ENCODE results near the gene EPN2. TPM values are rescaled to one million over a fixed set of nuclear protein-coding genes. Genes with fewer than 3 reads are reported as not detected.

The EPN2 gene
- total and polyA plus RNA-seq, 9 donors: 21.6 to 68.9 (median 52.7) TPM

DNA sequence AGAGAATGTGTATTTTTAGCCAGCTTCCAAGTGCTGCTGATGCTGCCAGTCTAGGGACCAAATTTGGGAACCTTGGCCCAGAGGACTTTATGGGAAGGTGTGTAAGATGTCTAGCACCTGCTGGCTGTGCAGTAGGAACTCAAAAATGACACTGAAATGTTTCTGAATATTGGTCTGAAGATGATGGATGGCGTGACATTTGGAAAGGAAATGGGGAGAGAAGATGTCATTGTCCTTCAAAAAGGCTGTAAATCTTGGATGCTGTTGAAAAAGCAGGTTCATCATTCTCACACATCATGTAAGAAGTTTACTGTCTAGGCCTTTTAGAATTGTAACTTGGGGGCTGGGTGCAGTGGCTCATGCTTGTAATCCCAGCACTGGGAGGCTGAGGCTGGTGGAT is 6.7 kb downstream of the EPN2 start:
- no peaks in the 10 kb centered on the region for H3K36me3 ChIP-seq
- peaks cover 10% of the 10 kb centered on the region for H3K4me1 ChIP-seq (ENCODE audit: insufficient read depth)
- H3K4me3 ChIP-seq: no peak overlapping the region
- intact Hi-C loops (cut with DNase I): loop anchor here in 1 of 4 donors (2.0 kb wide), 1 partner anchor 19 kb away; no protein-coding TSS in a partner anchor
- no peaks in the 10 kb centered on the region for H3K9me3 ChIP-seq
- no peak overlapping the region for H3K27ac ChIP-seq
- H3K27me3 ChIP-seq: no peaks in the 10 kb centered on the region
- DNase-seq: peak in 1 of 5 donors; percentile 5
- TF ChIP-seq POLR2A (IDR thresholded peaks at IDR 0.05): no peak
- TF ChIP-seq CTCF (IDR thresholded peaks at IDR 0.05): no peak
- TF ChIP-seq EP300 (IDR thresholded peaks at IDR 0.05): no peak
- WGBS, 3 donors: 92 to 100% (median 97%) methylated on average over 1 of the region's 1 CpG

DNA sequence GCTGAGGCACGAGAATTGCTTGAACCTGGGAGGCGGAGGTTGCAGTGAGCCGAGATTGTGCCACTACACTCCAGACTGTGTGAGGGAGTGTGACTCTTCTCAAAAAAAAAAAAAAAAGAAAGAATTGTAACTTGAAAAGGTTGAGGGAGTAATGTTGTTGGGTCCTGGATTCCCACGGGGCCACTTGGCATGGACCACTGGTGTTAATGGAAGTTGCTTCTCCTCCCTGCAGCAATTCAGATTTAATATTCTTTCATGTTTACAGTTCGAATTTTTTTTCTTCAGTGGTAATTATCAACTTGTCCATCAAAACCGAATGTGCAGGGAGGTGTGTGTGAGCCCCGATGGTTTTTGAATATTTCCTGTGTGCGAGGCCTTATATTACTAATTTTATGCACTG is 7.2 kb downstream of the EPN2 start:
- Histone ChIP-seq H3K36me3 (no peaks in the 10 kb centered on the region), H3K27ac (no peak overlapping the region), H3K4me1 (ENCODE audit: insufficient read depth) (peaks cover 15% of the 10 kb centered on the region), H3K9me3 (no peaks in the 10 kb centered on the region), H3K4me3 (no peak overlapping the region), H3K27me3 (no peaks in the 10 kb centered on the region)
- intact Hi-C loops (cut with DNase I): loop anchor here in 1 of 4 donors (2.0 kb wide), 1 partner anchor 18 kb away; no protein-coding TSS in a partner anchor
- TF ChIP-seq EP300 (IDR thresholded peaks at IDR 0.05) (no peak), CTCF (IDR thresholded peaks at IDR 0.05) (no peak), POLR2A (IDR thresholded peaks at IDR 0.05) (no peak)
- DNase-seq: peak in 1 of 5 donors; percentile 12
- 84 to 92% (median 91%) methylated on average over 8 of the region's 8 CpGs for WGBS, 3 donors

GRCh38 chr17:19244781-19245180 is 7.6 kb downstream of the EPN2 start:
- intact Hi-C loops (cut with DNase I): loop anchor here in 1 of 4 donors (2.0 kb wide), 1 partner anchor 18 kb away; no protein-coding TSS in a partner anchor
- 84 to 88% (median 85%) methylated on average over 3 of the region's 3 CpGs for WGBS, 3 donors
- no peaks in the 10 kb centered on the region for H3K36me3 ChIP-seq
- peak in 1 of 5 donors; percentile 7 for DNase-seq
- H3K4me1 ChIP-seq (ENCODE audit: insufficient read depth): peaks cover 18% of the 10 kb centered on the region
- H3K4me3 ChIP-seq: no peak overlapping the region
- TF ChIP-seq POLR2A (IDR thresholded peaks at IDR 0.05) (no peak), EP300 (IDR thresholded peaks at IDR 0.05) (no peak), CTCF (IDR thresholded peaks at IDR 0.05) (no peak)
- no peaks in the 10 kb centered on the region for H3K9me3 ChIP-seq
- no peak overlapping the region for H3K27ac ChIP-seq
- H3K27me3 ChIP-seq: no peaks in the 10 kb centered on the region

DNA sequence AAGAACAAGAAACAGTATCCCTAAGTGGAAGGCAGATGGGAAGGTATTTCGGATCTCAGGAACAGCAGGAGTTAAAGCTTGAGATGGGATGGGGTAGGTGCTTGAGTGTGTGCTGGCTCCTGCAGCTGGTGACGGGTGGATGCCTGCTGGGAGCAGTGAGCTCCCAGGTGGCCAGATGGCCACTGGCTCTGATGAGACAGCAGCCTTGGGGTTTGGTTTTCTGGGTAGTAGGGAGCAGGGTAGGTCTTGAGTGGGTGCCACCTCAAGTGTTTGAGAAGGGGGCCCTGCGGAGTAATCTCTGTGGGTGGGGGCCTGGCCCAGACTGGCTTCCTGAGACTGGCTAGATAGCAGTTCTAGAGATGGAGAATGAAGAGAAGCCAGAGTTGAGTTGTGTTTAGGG is 10.3 kb downstream of the EPN2 start:
- H3K27me3 ChIP-seq: no peaks in the 10 kb centered on the region
- H3K9me3 ChIP-seq: no peaks in the 10 kb centered on the region
- H3K4me3 ChIP-seq: no peak overlapping the region
- intact Hi-C loops (cut with DNase I): no loop called here
- DNase-seq: peak in 1 of 5 donors; percentile 9
- H3K36me3 ChIP-seq: no peaks in the 10 kb centered on the region
- no peak for TF ChIP-seq EP300 (IDR thresholded peaks at IDR 0.05)
- no peak for TF ChIP-seq CTCF (IDR thresholded peaks at IDR 0.05)
- TF ChIP-seq POLR2A (IDR thresholded peaks at IDR 0.05): no peak
- peak overlapping the region in 1 of 2 donors; percentile 13 for H3K27ac ChIP-seq
- WGBS, 3 donors: 69 to 79% (median 70%) methylated on average over 3 of the region's 3 CpGs
- peaks cover 30% of the 10 kb centered on the region for H3K4me1 ChIP-seq (ENCODE audit: insufficient read depth)
